Renal cortical epithelial cell (primary cell): ENCODE results near the gene RRP8. TPM values are rescaled to one million over a fixed set of nuclear protein-coding genes. Genes with fewer than 3 reads are reported as not detected.

ENCODE experiments used
- DNase-seq: peaks from one replicate; pipeline ENCODE4 v3.0.0-alpha.2; 2011; ENCODE audit warnings: low read depth
- total RNA-seq: library from RNA; depleted of rRNA; stranded (reverse); fragments of >200 nt; gene quantifications from 2 replicates; pipeline ENCODE4 v1.2.3, GENCODE V29; 2014

The RRP8 gene
- total RNA-seq, 1 donor from 2014 or later: 22.6 TPM

DNA sequence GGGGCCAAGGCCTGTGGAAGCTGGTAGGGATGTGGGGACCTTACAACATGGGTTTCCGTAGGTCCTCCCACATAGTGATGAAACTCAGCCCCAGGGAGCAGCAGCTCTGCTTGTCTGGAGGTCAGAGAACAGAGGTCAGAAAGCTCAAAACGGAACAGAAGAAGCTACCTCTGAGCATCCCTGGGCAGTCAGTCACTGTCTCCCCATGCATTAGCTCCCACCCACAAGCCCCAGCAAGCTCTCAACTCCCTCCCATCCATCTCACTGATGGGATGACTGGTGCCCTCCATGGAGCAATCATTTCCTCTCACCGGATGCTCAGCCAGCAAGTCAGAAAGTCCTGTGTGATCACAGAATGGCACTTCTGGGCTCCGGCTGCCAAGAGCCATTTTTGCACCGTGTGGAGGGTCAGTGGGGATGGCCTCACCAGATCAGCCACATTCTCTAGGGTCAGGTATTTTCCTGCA is 13.9 kb upstream of the RRP8 start:
- no peak for DNase-seq

- DNase-seq: no peak
These were observed 13.3 kb upstream of the RRP8 start for GRCh38 chr11:6616596-6617250.

GRCh38 chr11:6615882-6616585 is 12.6 kb upstream of the RRP8 start:
- no peak for DNase-seq

DNA sequence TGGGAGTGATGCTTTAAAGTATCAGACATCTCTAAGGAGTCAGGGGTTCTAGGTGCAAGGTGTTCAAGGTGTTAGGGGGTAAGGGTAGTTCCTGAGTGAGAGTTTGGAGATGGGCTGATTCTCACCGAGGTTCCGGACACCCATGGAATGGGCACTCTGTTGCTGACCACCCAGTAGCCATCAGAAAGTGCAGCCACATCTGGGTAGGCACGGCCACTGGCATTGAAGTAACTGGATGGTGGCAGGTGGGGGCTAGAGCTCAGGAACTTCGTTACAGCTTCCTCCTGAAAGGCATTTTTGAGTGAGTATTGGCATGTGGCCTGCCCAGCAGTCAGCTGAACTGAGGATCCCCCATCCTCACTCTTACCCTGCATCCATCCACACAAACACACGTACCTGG is 11.6 kb upstream of the RRP8 start:
- no peak for DNase-seq

GRCh38 chr11:6614446-6614845 is 11.0 kb upstream of the RRP8 start:
- no peak for DNase-seq

- no peak for DNase-seq
These were observed 10.1 kb upstream of the RRP8 start for GRCh38 chr11:6613496-6613895.

DNA sequence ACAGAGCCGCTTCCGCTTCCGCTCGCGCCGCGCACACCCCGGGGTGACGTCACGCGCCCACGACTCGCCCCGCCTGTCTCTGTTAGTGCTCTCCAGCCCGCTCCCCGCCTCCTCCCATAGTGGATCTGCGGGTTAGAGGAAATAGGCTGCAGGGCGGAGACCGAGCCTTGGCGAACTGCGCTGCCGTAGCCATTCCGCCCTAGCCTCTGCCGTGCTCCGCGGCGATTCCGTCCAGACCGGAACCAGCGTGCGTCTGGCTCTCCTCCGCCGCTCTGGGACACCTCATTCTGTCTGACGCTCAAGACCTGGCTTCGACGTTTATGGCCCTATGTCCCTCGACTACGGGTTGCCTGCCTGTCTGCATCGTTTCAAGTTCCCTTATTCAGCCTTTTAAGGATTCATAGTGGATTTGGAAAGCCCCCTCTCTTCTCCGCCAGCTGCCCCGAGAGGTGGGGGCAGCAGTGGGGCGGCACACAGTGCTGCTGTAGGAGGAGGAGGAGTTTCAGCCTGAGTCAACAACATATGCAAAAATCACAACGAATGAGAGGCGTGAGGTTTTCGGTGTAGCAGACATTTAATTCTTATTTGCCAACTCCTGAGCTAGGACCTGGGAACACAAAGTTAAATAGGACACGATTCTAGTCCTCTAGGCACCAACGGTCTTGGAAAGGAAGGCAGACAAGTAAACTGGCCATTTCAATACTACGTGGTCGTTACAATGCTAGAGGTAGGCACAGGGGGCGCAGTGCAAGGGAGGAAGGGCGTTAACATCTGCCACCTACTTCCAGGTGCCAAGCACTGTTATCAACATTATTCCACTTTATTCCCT is 9.0 kb upstream of the RRP8 start, which contains the start of gene TAF10:
TSS of gene TAF10 (minus strand) at position 4 of the 829 bp plus-strand sequence. CDS start 27 bp downstream, outside the sequence.
- DNase-seq: peak; percentile 85

DNA sequence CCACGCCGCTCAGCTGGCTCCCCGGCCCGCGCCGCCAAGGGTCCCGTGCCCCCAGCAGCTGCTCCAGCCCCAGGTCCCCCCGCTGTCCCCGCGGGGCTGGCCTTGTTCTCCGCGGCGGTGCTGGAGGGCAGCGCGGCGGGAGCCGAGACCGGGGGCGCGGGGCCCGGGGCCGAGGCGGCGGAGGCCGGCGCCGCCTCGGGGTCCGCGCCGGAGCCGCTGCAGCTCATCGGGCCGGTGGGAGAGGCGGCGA is 8.5 kb upstream of the RRP8 start:
- DNase-seq: no peak

DNA sequence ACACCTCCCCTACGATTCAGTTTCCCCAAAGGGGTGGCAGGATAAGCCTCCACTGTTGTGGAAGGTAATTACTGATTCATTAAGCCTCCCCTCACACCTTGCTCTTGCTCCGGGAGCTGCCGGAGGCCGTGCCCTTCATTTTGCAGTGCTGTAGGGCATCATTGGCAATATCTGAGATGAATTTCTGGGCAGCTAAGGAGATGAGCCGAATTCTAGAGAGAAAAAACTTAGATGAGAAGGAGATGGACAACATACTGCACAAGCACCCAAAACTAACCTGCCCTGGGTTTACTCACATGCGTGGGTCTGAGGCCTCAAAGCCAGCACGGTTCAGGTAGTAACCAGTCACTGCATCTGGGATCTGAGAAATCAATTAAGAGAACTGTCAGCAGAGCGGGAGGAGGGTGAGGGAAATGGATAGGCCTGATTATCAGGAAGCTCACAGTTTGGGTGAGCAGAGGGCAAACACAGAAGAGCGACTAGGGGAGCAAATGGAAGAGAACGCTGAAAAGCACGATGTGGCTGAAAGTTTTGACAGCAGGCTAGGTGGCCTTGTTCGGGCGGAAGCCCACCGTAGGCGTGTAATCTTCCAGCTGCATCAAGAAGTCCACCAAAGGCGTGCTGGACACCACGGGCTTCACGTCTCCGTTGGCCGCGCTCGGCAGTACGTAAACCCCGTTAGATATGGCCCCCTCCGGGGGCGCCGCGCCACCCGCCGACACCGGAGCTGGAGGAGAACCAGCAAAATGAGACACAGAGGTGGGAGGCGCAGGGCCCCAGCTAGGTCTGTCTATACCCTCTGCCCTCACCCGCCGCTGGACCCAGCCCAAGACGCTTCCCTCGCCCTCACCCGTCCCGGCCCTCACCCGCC is 7.9 kb upstream of the RRP8 start:
- no peak for DNase-seq

DNA sequence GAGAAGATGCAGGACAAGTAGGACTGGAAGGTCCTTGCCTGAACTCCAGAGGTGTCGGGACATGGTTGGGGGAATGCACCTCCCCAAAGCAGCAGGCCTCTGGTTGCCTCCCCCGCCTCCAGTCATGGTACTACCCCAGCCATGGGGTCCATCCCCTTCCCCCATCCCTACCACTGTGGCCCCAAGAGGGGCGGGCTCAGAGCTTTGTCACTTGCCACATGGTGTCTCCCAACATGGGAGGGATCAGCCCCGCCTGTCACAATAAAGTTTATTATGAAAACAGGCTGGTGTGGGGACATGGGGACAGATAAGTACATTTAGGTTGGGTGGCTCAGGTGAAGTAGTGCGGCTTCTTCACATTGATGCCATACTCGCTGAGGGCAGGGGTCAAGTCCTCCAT is 7.2 kb upstream of the RRP8 start:
- DNase-seq: no peak

- DNase-seq: no peak
These were observed 6.1 kb upstream of the RRP8 start for GRCh38 chr11:6609502-6610015.

- no peak for DNase-seq
These were observed 5.5 kb upstream of the RRP8 start for GRCh38 chr11:6608726-6609501.

DNA sequence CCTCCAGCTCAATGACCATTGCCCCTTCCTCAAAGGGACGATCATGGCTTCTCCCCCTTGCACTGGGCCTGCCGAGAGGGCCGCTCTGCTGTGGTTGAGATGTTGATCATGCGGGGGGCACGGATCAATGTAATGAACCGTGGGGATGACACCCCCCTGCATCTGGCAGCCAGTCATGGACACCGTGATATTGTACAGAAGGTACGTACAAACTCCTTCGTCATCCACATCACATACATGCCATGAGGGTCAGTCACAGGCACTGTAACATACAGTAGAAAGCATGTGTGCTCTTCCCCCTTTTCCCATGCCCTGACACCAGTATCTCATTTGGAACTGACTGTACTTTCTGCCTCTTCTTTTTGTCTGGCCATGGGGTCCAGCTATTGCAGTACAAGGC is 4.6 kb upstream of the RRP8 start:
- no peak for DNase-seq

- DNase-seq: no peak
These were observed 3.9 kb upstream of the RRP8 start for GRCh38 chr11:6607190-6607795.

- DNase-seq: peak; percentile 97
These were observed 3.2 kb upstream of the RRP8 start for GRCh38 chr11:6606471-6607189.

- no peak for DNase-seq
These were observed 1.4 kb upstream of the RRP8 start for GRCh38 chr11:6604790-6605189.

- DNase-seq: peak; percentile 60
These were observed 738 bp upstream of the RRP8 start for GRCh38 chr11:6604081-6604626.

DNA sequence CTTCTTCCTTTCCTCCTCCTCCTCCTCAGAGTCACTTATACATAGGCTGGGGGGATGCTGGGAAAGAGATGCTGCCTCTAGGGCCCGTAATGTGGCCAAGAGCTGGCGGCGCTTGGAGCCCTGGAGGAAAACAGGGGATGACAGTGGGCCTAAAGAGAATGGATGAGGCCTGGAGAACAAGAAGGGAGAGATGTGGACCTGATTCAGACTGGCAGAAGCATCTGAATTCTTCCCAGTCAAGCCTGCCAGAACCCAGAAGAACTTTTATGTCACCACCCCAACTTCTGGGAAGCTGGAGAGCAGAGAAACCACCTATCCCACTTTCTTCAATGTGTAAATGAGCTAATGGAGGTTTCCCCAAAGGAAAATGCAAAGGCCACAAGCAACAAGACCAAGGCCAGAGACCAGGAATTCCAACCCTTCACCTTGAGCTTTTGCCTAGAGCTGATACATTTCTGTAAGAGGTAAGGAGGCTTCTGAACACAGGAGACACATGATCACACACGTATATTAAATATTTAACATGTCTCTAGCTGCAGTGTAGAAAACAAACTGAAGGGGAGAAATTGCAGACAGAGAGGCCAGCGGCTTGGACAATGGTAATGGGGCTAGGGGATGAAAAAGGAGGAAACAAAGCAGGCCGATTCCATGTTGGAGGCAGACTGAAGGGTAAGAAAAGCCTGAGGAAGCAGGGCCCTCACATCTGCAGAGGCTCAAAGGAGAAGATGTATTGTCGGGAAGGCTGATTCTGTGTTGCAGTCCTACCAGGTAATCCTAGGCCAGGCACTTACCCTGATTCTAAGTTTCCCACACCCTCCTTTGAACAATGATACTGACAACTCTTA is 1.1 kb downstream of the RRP8 start:
- DNase-seq: no peak
